ENCODE results near the gene DRC7.
"Not testable (repeated sequence)": the region's sequence is repeated elsewhere in the genome, so short reads cannot be mapped to it uniquely, and the experiment has no call there.

Gene DRC7

GRCh38 chr16:57721356-57722209 is 27.0 kb downstream of the DRC7 start:
- DNase-seq, result no peak

DNA sequence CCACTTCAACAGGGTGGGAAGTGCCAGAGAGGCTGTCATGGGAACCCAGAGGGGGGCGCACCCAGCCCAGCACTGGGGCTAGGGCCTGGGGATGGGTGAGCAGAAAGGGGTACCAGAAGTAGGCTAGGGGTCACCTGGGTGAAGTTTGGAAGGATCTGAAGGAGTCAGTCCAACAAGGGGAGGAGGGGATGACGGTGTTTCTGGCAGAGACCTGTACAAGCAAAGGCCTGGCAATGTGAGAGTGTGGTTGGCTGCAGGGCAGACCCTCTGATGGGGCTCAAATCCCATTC is 27.5 kb downstream of the DRC7 start:
- no peak for DNase-seq

GRCh38 chr16:57722651-57723050 is 28.0 kb downstream of the DRC7 start:
- no peak for DNase-seq

- DNase-seq, result no peak
Measured at GRCh38 chr16:57723170-57723569, 28.6 kb downstream of the DRC7 start.

DNA sequence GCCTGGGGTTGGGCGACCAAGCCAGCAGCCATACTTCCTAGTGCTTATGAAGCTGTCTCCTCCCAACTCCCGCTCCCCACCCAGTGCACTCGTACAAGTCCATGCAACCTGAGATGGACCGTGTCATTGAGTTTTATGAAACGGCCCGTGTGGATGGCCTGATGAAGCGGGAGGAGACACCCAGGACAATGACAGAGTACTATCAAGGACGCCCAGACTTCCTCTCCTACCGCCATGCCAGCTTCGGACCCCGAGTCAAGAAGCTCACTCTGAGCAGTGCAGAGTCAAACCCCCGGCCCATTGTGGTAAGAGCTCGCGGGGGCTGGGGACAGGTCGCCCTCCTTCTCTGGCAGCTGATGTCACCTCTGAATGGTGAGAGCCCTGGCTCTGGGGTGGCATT is 29.9 kb downstream of the DRC7 start:
- DNase-seq, result no peak

DNA sequence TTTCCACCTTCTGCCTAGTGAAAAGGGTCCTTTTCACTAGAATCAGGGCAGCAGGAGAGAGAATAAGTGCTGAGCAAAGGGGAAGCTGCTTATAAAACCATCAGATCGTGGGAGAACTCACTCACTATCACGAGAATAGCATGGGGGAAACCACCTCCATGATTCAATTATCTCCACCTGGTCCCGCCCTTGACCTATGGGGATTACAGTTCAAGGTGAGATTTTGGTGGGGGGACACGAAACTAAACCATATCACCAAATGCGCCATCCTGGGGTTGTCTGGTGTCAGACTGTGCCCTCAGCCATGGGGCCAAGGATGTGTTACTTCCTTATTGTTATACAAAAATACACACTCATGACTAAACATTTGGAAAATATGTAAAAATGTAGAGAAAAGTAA is 30.5 kb downstream of the DRC7 start:
- no peak for DNase-seq

DNA sequence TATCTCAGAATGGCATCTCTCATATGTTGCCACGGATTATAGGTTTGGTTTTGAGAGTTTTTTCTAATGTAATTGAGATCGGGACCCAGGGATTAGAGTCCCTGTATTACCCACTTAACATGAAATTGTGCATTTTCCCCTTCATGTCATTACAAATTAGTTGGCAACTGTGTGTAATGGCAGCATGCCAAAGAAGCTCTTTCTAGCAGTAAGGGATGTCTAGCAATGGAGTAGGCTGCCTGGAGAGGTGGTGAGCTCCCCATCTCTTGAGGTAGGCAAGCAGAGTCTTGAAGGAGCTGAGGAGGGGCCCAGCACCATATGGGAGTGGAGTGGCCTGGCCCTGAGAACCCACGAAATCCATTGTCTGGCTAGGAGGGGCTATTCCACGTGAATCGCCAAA is 30.9 kb downstream of the DRC7 start:
- no peak for DNase-seq

DNA sequence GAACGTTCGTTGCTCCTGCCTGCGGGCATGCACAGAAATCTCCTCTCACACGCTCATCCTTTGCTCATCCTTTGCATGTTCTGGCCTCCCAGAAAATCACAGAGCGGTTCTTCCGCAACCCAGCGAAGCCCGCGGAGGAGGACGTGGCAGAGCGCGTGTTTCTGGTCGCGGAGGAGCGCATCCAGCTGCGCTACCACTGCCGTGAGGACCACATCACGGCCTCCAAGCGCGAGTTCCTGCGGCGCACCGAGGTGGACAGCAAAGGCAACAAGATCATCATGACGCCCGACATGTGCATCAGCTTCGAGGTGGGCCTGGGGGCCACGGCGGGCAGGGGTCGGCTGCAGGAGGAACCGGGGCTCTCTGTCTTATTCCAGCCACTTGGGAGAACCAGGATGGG is 31.4 kb downstream of the DRC7 start:
- DNase-seq, result no peak

GRCh38 chr16:57726433-57726947 is 31.9 kb downstream of the DRC7 start:
- no peak for DNase-seq

DNA sequence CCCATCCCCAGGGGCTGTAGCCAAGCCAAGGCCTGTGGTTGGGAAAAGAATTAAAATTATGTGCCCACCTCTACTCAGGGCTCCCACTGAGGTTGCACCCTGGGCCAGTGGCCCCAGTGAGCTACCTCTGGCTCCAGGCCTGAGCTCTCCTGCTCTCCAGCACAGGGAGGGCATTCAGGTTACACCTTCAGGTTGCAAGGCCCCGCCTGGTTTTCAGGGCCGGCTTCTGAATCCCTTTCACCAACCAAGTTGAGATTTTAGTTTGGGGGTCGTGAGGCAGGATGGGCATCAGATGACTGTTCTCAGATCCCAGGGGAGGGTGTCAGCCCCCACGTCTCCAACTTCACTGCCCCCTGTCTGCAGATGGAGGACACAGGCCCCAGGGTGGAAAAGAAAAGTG is 33.0 kb downstream of the DRC7 start:
- no peak for DNase-seq

- DNase-seq, result peak; percentile 18
Measured at GRCh38 chr16:57728336-57729181, 34.0 kb downstream of the DRC7 start.

DNA sequence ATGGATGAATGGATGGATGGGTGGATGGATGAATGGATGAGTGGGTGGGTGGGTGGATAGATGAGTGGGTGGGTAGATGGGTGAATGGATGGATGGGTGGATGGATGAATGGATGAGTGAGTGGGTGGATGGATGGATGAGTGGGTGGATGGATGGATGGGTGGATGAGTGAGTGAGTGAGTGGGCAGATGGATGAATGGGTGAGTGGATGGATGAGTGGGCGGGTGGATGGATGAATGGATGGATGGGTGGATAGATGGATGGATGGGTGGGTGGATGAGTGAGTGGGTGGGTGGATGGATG is 34.5 kb downstream of the DRC7 start:
- DNase-seq, result no peak

GRCh38 chr16:57729852-57730251 is 35.2 kb downstream of the DRC7 start:
- DNase-seq, result not testable (repeated sequence)

DNA sequence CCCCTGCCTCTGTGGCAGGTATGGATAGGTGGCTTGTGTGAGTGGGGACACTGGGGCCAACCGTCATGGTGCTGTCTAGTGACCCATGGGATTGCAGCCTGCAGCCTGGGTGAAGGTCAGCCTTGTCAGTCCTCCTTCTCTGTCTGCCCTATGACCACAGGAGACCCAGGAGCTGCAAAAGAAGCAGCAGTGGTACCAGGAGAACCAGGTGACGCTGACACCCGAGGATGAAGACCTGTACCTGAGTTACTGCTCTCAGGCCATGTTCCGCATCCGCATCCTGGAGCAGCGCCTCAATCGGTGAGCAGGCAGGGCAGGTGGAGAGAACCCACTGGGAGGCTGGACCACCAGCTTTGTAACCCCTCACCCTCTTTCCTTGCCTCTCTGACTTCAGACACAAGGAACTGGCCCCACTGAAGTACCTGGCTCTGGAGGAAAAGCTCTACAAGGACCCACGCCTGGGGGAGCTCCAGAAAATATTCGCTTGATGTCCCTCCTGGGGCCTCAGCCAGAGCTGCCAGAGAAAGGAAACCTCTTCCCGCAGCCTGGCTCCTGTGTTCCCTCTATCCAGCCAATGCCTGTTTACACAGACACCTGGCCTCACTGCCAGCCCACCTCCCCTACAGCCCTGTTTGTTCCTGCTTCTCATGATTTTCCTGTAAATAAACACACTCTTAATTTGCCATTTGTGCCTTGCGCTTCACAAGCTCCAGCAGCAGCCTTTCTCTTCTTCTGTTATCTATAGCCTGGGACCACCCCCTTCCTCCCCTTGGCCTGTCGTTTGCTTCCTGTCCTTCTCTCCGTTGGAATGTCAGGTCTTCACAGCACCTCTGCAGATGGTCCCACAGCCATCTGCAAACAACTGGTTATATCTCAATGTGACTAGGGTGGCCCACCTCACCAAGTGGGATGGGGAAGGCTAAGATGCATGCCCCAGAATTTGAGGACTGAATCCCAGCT is 36.4 kb downstream of the DRC7 start:
- no peak for DNase-seq

- DNase-seq, result no peak
Measured at GRCh38 chr16:57732037-57732436, 37.4 kb downstream of the DRC7 start.

DNA sequence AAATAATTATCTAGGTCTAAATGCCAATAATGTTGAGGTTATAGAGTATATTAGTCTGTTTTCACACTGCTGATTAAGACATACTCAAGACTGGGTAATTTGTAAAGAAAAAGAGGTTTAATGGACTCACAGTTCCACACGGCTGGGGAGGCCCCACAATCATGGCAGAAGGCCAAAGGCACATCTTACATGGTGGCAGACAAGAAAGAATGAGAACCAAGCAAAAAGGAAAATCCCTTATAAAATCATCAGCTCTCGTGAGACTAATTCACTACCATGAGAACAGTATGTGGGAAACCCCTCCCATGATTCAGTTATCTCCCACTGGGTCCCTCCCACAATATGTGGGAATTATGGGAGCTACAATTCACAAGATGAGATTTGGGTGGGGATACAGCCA is 38.1 kb downstream of the DRC7 start:
- no peak for DNase-seq

DNA sequence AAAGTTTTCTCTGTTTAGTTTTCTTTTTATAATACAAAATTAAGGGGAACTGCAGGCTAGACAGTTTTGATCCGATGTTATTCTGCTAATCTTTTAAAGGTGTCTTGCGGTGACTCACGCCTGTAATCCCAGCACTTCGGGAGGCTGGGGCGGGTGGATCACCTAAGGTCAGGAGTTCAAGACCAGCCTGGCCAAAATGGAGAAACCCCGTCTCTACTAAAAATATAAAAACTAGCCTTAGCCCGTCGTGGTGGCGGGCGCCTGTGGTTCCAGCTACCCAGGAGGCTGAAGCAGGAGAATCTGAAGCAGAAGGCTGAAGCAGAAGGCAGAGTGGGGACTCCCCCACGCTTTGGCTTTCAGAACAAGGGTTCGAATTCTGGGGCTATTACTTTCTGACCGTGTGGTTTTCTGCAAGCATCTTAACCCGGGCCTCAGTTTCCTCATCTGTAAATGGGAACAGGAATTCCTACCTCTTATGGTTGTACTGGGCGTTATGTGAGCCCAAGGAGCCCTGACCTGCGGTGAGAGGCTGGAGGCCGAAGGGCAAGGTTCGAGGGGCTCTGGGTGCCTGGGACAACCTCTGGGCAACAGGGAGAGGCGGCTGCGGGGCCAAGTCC is 39.8 kb downstream of the DRC7 start:
- no peak for DNase-seq

GRCh38 chr16:57734925-57735754 is 40.5 kb downstream of the DRC7 start:
- peak; percentile 98 for DNase-seq

- DNase-seq, result peak; percentile 26
Measured at GRCh38 chr16:57735755-57736418, 41.3 kb downstream of the DRC7 start, which contains the start of gene KATNB1. Gene KATNB1, plus strand, starts transcription at chr16:57735770. Its CDS starts 1,474 bp downstream, at chr16:57737244.

DNA sequence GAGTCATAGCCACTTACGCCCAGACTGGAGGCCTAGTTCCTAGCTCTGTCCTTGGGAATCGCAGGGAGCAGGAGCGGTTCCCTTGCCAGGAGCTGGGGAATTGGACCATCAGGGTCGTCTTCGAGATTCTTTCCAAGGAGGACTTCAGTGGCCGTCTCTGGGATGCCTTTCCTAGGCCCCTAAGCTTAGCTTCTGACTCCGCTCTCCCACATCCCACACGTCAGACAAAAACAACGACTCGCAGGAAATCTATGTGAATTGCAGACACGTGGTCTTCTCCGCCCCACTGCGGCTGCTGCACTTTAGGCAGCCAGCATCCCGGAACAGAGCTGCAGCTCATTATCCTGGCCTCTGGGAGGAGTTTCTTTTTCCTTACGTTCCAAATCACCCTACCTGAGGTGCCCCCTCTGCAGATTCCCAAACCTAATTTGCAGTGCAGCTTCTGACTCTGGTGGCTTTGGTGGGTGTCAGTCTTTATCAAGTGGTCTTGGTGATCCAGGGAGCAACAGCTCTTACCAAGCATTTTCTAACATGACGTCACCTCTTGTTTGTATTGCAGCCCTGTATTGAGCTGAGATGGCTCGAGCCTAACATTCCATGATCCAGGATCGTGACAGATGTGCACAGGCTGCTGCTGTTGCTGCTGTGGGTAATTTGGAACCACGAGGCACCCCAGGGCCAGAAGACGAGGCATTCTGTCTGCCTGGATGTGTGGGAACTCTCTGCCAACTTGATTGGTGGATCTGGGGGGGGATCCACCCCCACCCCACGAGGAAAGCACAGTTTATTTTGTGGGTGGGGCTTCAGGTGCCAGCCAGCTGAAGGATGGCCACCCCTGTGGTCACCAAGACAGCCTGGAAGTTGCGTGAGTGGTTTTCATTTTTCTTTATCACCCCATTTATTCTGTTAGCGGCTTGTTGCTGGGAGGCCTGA is 42.1 kb downstream of the DRC7 start:
- peak; percentile 62 for DNase-seq
